GM12865 (cell line): ENCODE measurements around the gene AP1S2.
"Not testable (repeated sequence)": the region's sequence is repeated elsewhere in the genome, so short reads cannot be mapped to it uniquely, and the experiment has no call there.

Source experiments
- DNase-seq: peaks from one replicate; pipeline ENCODE4 v3.0.0; 2010; ENCODE audit warnings: low read depth
- H3K4me3 ChIP-seq: 2 replicates; pipeline ENCODE4 v1.5.1; 2011; ENCODE audit warnings: mild to moderate bottlenecking, low read depth, low read length, control low read depth
- TF ChIP-seq, protein P1 (sequence below): IDR thresholded peaks from 2 replicates; pipeline ENCODE4 v1.5.1; 2011; ENCODE audit warnings: low read length, control low read depth, low read depth, inconsistent platforms; ENCODE audit not compliant: insufficient read depth; ENCODE audit errors: missing control alignments

AP1S2 gene

DNA sequence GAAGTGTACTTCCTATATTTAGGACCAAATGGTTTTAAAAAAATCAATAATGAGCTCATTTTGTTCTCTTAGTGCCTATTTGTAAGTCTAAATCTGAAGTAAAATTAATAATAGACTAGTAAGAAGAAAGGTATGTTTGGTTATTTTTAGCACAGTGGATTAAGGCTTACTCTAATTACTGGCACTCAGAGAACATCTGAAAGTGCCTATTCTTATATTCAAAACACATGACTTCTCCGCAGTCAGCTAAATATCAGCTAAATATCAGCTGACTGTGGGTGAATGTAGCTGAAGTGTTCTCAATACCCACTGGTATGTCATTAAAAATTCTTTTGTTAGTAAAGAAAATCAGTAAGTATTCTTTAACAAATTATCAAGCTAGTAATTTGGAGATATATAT is 6.0 kb downstream of the AP1S2 start:
- TF ChIP-seq, protein P1, sequence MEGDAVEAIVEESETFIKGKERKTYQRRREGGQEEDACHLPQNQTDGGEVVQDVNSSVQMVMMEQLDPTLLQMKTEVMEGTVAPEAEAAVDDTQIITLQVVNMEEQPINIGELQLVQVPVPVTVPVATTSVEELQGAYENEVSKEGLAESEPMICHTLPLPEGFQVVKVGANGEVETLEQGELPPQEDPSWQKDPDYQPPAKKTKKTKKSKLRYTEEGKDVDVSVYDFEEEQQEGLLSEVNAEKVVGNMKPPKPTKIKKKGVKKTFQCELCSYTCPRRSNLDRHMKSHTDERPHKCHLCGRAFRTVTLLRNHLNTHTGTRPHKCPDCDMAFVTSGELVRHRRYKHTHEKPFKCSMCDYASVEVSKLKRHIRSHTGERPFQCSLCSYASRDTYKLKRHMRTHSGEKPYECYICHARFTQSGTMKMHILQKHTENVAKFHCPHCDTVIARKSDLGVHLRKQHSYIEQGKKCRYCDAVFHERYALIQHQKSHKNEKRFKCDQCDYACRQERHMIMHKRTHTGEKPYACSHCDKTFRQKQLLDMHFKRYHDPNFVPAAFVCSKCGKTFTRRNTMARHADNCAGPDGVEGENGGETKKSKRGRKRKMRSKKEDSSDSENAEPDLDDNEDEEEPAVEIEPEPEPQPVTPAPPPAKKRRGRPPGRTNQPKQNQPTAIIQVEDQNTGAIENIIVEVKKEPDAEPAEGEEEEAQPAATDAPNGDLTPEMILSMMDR: no peak
- H3K4me3 ChIP-seq: no peak overlapping the region
- DNase-seq: no peak

- no peak for DNase-seq
- TF ChIP-seq, protein P1: no peak
Measured at GRCh38 chrX:15843960-15844359, 10.7 kb downstream of the AP1S2 start.

DNA sequence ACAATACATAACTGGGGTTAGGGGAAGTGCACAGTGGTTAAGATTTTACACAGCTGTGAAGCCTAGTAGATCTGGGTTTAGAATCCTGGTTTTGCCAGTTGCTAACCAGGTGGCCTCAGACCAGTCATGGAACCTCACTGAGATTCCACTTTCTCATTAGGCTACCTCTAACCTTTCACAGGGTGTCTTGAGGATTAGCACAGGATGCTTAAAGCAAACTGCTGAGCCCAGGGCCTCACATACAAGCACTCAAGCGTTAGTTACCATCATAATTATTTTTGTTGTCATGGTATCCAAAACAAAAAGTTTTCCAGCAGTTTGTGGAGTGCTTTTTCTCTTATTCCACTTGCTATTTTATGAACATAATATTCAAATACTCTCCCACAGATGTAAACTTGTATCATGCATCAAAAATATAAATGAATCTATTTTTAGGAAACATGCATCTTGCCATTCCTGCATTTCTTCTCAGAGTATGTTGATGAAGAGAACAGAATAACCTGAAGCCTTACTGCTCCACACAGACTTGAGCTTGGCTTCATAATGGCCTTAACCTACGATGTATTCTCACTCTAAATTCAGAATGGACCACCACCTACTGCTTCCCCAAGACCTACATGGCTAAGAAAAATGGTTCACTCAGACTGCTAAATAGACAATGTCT is 12.6 kb downstream of the AP1S2 start:
- TF ChIP-seq, protein P1: no peak
- no peak overlapping the region for H3K4me3 ChIP-seq
- DNase-seq: peak; percentile 6

More at GRCh38 chrX:15843960-15844359, 10.7 kb downstream of the AP1S2 start:
- H3K4me3 ChIP-seq: no peak overlapping the region

DNA sequence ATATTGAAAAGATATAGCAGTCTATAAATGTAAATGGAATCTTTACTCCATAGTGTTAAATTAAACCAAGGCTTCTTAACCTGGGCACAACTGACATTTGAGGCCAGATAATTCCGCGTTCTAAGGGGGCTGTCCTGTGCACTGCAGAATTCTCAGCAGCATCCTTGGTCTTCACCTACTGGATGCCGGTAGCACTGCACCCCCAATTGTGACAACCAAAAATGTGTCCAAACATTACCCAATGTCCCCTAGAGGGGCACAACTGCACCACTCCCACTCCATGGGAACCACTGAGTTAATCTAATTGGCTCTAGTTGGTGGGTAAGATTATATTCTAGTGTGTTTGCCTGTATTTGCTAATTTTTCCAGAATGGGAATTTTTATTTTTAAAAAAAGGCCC is 16.6 kb downstream of the AP1S2 start:
- H3K4me3 ChIP-seq: no peak overlapping the region
- TF ChIP-seq, protein P1: peak; percentile 25
- peak; percentile 11 for DNase-seq

GRCh38 chrX:15834827-15835595 is 19.6 kb downstream of the AP1S2 start:
- no peak for DNase-seq
- TF ChIP-seq, protein P1: no peak

GRCh38 chrX:15834053-15834452 is 20.6 kb downstream of the AP1S2 start:
- TF ChIP-seq, protein P1: no peak
- no peak overlapping the region for H3K4me3 ChIP-seq
- no peak for DNase-seq

More at GRCh38 chrX:15834827-15835595, 19.6 kb downstream of the AP1S2 start:
- H3K4me3 ChIP-seq: no peak overlapping the region

DNA sequence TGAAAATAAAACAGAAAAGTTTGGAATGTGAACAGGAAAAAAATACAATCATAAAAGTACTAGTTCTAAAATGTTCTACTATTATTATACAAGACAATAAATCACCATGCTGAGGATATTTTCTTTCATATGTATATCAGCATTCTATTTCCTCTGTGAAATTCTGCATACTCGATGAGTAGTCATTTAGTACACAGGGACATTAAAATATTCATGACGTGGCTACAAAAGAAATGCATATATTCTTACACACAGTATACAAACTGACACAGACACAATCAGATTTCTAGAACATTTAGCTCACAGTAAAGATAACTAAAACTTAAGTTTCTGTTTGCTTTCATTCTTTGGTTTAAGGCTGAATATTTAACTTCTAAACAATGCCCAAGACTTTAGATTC is 23.3 kb downstream of the AP1S2 start:
- not testable (repeated sequence) for H3K4me3 ChIP-seq, DNase-seq
